GM21447 (cell line): ENCODE results near the gene ASB16.

Source experiments
- ATAC-seq: cut with Tn5 transposase; IDR thresholded peaks from one replicate; pipeline ENCODE4 v1.9.1; 2021; ENCODE audit not compliant: unreplicated experiment

ASB16 gene

GRCh38 chr17:44187131-44187899, 16.8 kb downstream of the ASB16 start:
- ATAC-seq, result peak; percentile 51

DNA sequence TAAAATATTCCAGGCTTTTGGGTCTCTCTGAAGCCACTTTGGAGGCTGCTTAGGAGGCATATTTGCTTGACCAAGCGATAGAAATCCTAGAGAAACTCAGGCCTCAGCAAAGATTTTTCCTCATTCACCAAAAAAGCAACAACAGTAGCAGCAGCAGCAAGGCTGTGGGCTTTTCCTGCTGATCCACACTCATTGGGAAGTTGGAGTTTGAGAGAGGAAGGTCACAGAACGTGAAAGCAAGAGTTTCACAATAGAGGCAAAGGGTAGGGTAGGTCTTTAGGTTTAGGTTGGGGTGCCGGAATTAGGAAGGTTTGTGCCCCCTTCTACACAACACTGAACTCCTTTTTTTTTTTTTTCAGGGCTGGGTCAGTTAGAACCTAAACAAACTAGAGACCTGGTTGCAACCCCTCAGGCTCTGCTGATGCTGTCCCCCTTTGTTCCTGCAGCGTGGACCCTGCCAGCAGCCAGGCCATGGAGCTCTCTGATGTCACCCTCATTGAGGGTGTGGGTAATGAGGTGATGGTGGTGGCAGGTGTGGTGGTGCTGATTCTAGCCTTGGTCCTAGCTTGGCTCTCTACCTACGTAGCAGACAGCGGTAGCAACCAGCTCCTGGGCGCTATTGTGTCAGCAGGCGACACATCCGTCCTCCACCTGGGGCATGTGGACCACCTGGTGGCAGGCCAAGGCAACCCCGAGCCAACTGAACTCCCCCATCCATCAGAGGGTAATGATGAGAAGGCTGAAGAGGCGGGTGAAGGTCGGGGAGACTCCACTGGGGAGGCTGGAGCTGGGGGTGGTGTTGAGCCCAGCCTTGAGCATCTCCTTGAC, 18.3 kb downstream of the ASB16 start:
- no peak for ATAC-seq

- ATAC-seq, result no peak
Observed at GRCh38 chr17:44190481-44190880, 20.0 kb downstream of the ASB16 start.

GRCh38 chr17:44191369-44191768, 20.9 kb downstream of the ASB16 start:
- ATAC-seq, result no peak

GRCh38 chr17:44191941-44192496, 21.5 kb downstream of the ASB16 start:
- ATAC-seq, result no peak

DNA sequence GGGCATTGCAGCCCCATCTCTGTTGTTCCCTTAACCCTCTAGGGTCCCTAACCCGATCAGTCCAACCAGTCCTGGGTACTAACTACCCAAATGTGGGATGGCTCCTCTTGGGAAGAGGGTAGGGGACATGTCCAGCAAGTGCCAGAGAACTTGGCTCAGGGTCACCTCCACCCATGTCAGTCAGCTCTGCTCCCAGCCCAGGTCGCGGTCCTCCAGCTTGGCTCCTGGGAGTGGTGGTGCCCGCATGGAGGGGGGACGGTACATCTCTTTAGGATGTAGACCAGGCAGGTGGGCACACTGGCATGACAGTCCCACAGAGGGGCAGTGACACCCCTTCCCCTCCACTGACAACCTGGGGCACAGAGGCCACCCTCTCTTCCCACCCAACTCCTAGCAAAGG, 22.2 kb downstream of the ASB16 start:
- ATAC-seq, result no peak

DNA sequence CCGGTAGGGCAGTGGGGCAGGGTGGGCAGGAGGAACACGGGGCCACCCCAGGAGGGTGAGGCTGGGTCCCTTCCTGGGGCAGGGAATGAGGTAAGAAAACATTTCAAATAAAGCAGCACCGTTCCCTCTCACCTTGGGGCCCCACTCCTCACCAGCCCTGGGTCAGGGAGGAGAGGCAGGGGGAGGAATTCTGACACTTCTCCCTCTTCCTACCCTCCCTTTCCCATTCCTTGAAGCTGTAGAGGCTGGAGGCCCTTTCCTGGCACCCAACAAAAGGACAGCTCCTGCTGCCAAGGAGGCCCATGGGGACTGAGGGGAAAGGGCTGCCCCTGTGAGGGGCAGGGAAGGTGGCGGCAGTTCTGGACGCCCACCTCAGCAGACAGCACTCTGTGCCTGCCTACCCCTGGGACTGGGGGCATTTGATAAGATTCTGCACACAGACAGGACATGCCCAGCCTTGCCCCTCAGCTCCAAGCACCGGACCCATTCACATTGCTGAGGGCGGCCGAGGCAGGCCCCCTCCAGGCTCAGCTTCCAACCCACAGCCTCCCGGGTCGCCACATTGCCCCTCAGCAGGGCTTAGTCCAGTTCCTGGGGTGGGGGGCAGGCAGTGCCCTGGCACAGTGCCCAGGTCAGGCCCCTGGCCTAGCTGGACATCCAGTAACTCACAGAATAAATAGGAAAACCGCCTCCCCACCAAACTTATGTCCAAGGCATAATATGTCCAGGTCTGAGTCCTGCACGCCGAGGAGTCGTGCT, 23.0 kb downstream of the ASB16 start:
- no peak for ATAC-seq

- ATAC-seq, result no peak
Observed at GRCh38 chr17:44197107-44197506, 26.6 kb downstream of the ASB16 start.

DNA sequence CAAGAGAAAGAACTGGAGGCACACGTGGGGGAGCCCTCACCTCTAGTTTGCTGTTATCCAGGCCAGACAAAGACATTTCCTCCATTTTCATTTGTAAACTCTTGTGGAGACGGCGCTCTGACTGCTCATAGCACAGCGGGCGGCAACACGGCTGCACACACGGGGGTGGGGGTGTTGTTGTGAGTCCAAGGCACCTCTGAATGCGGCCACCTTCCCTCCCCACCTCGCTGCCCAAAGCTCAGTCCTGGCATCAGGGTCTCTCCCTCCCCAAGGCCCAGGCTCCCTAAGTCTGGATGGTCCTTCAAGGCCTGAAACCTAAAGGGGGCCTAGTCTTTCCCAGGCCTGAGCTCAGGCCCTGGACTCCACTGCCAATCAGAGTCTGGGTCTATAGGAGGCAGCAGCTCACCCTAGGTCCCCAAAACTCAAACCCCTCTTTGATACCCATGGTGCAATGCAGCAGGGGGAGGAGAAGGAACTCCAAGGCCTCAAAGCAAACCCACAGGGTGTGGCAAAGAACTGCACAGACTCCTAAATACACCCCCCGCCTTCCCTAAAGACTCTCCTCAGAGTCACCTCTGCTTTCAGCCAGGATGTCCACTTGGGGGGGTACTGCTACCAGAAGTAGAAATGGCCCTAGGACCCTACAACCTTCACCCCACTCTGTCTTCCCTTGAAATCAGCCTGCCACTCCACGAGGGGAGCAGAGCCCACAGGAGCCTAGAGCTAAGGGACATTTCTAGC, 27.6 kb downstream of the ASB16 start:
- no peak for ATAC-seq

GRCh38 chr17:44198721-44199552, 28.4 kb downstream of the ASB16 start:
- peak; percentile 12 for ATAC-seq

GRCh38 chr17:44199553-44200477, 29.3 kb downstream of the ASB16 start, which contains the start of gene ATXN7L3:
ATXN7L3 (minus strand) TSS chr17:44199884; CDS start chr17:44198070, 1,814 bp downstream.
- ATAC-seq, result peak; percentile 60

GRCh38 chr17:44200478-44201155, 30.1 kb downstream of the ASB16 start:
- peak; percentile 2 for ATAC-seq

GRCh38 chr17:44202756-44203155, 32.3 kb downstream of the ASB16 start:
- ATAC-seq, result no peak

DNA sequence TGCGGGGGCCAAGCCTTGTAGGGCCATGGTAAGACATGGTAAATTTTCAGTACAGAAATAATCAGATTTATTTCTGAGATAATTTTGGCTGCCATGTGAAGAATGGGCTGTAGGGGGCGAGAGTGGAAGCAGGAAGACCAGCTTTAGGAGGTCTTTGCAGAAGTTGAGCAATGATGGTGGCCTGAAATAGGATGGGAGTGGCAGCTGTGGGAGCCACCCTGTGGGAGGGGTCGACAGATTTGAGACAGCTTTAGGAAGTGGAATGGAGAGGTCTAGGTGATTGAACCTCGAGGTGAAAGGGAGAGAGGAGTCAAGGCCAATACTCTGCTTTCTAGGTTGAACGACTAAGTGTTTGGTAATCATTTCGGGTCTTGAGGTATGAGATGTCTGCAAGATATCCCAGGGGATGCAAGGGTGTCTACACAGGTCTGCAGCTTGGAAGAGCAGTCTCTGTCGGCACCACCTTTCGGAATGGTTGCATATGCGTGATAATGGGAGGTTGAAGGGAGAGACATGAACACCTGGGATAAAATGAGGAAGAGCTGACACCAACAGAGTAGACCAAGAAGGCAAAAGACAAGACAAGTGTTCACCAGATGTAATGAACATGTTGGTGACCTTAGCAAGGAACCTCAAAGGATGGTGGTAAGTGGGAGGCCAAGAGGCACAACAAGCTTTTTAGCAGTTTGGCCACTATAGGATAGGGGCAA, 33.4 kb downstream of the ASB16 start:
- ATAC-seq, result no peak

DNA sequence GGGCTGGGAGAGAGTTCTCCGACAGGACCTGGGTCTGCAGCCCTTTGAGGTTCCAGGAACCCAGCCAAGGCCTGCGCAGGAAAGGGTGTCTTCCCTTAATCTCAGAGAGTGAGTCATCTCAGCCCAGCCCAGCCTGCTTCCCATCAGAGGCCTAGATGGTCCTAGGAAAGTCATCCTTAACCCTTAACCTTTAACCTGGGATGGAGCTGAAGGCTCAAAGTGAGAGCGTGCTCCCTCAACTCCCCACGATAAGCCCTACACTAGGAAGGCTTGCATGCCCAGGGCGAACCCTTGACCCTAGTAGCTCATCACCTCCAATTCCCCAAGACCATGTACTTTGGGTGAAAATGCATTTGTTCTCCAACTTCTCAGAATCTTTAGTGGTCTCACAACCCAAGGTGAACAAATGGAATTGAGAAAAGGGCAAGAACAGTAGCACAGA, 34.0 kb downstream of the ASB16 start:
- no peak for ATAC-seq

- ATAC-seq, result no peak
Observed at GRCh38 chr17:44205962-44206824, 35.7 kb downstream of the ASB16 start.
